Fibroblast of villous mesenchyme (primary cell): ENCODE data around the gene PSMB5. TPM values are rescaled to one million over a fixed set of nuclear protein-coding genes. Genes with fewer than 3 reads are reported as not detected.
A peak's percentile ranks its signal among the peaks of the same experiment; 100 is the strongest.

Source experiments
- DNase-seq: peaks from one replicate; pipeline ENCODE4 v3.0.0-alpha.2; 2010; ENCODE audit warnings: low read depth
- H3K4me3 ChIP-seq: 2 replicates; pipeline ENCODE4 v1.5.1; 2011; ENCODE audit warnings: low read depth, mild to moderate bottlenecking, low read length
- CTCF ChIP-seq: IDR thresholded peaks from 2 replicates; pipeline ENCODE4 v1.5.1; 2012; ENCODE audit warnings: low read depth, mild to moderate bottlenecking, low read length; ENCODE audit not compliant: insufficient read depth
- total RNA-seq: library from RNA; depleted of rRNA; stranded (reverse); fragments of >200 nt; gene quantifications from 2 replicates; pipeline ENCODE4 v1.2.3, GENCODE V29; 2012

The PSMB5 gene
- total RNA-seq, 1 donor = 196 TPM

DNA sequence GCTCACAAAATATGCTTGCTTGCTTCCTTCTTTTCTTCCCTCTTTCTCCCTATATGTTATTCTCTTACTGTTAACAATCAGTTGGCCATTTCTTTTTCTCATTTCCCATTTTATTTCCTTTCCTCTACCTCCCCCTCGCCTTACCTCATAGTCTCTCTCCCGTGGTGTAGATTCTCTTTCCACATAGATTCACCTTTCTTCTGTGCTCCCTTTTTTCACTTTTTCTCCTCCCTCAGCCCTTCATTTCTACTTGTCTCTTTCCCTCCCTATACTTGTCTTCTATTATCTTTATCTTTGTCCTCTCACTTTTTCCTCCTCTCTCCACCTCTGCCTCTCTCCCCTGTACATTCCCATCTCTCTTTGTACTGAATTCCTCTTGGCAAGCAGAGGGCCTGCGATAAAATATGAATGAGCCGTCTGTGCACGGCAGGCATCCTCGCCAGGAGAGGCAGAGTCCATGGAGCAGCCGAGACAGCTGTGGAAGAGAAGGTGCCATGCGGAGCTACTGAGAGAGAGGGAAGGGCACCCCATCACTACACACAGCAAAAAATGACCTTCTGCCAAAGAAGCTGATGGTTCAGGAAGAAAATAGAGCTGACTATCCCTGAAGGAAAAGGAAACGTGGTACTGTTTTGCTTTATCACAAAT, 36.9 kb downstream of the PSMB5 start:
- DNase-seq = no peak
- H3K4me3 ChIP-seq = no peak overlapping the region
- no peak for TF ChIP-seq CTCF

DNA sequence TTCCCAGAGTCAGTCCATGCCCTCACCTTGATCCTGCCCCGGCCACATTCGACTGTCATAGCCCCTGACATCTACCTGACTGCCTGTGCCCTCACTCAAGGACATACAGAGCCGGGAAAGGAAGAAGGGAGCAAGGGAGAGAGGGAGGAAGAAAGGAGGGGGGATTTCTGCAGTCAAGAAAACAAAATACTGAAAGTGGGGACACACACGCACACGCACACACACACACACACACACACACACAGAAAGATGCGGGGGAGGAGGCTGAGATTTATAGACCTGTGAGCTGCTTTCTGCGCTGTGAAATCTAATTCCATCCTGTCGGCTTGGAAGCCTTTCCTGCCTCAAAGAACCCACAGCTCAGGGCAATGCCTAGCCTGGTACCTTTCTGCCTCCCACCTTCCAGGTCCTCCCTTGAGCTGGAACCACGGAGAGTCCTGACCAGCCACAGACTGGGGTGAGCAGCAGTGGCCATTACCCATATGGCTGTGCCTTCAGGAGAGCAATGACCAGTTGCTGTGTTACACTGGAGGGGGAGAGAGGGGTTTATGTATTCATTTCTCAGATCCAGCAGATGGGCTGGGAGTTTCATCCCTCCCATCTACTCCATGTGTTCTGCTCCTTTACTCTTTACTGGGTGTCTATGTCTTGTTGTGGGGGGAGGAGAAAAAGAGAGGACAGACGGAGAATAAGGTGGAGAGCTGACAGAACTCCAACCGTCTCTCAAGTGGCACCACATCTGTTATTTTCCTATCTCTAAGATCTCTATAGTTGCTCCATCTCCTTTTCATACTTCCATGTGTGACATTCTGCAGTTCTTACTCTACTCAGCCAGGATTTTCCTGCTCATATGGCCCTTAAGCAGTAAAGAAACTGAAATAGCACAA, 37.7 kb downstream of the PSMB5 start:
- no peak for TF ChIP-seq CTCF
- H3K4me3 ChIP-seq = no peak overlapping the region
- DNase-seq = peak; percentile 59

DNA sequence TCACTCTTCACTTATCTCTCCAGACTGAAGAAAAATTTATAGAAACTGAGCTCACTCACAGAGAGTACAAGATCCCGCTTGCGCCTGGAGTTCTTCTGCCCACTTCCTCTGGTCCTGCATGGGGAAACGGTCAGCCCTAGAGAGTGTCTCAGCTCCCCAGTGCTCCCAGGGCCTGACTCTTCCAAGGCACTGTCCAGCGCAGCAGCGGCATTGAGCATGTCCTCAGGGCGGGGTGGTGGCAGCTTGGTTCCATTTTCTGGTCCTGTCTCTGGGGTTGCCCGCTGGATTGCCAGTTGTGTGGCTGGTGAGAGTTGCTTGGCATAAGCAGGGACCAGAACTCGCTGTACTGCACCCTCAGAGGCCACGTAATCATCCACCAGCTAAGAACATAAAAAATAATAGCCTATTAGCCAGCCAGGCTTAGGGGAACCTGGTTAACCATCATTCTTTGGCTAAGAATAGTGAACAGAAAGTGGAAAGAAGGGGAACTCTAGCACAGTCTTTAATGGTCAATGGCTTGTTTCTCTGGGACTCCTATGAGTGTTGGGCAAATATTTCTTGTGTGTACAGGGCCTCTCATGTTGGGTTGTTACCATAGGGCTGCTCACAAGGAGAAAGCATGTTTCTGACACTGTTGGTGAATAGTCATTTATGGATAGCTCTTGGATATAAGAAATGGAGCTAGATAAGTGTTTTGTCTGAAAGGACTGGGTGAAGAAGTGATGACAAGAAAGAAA, 38.6 kb downstream of the PSMB5 start:
- no peak for TF ChIP-seq CTCF
- no peak overlapping the region for H3K4me3 ChIP-seq
- DNase-seq = no peak

- peak; percentile 58 for TF ChIP-seq CTCF
- H3K4me3 ChIP-seq = no peak overlapping the region
- peak; percentile 66 for DNase-seq
Observed at GRCh38 chr14:22994762-22995275, 39.9 kb downstream of the PSMB5 start.

- no peak overlapping the region for H3K4me3 ChIP-seq
- no peak for TF ChIP-seq CTCF
Observed at GRCh38 chr14:22993517-22993916, 41.2 kb downstream of the PSMB5 start.

DNA sequence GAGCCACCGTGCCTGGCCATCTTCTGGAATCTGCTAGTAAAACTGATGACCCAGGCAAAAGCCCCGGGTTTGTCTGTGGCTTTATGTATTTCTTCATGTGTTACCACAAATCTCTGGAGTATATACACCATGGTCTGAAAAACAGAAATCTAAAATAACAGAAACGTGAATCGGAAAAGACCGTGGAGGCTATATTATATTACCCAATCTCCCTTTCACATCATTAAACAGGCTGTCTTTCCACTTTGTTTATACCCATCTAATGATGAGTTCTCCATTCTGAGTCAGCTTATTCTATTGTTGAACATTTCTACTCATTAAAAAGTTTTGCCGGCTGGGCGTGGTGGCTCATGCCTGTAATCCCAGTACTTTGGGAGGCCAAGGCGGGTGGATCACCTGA, 42.8 kb downstream of the PSMB5 start:
- H3K4me3 ChIP-seq = no peak overlapping the region
- no peak for DNase-seq
- no peak for TF ChIP-seq CTCF

More at GRCh38 chr14:22993517-22993916, 41.2 kb downstream of the PSMB5 start:
- DNase-seq = no peak
